SU-DHL-6 (cell line): ENCODE results near the gene ITPKA.

Experiments
- EZH2phosphoT487 ChIP-seq: fragments of 200-600 bp; sonication (generic), shearing (Covaris generic); conservative IDR thresholded peaks from 2 replicates; pipeline ENCODE4 v1.6.1; 2018; ENCODE audit warnings: mild to moderate bottlenecking, antibody characterized with exemption, low read length, moderate library complexity, mixed read lengths
- TF ChIP-seq, protein P1 (sequence below): fragments of 200-600 bp; sonication (generic); IDR thresholded peaks from one replicate; pipeline ENCODE4 v1.5.1; 2017; ENCODE audit warnings: antibody characterized with exemption, mild to moderate bottlenecking, low read length, moderate library complexity; ENCODE audit not compliant: insufficient read depth, poor library complexity, severe bottlenecking

DNA sequence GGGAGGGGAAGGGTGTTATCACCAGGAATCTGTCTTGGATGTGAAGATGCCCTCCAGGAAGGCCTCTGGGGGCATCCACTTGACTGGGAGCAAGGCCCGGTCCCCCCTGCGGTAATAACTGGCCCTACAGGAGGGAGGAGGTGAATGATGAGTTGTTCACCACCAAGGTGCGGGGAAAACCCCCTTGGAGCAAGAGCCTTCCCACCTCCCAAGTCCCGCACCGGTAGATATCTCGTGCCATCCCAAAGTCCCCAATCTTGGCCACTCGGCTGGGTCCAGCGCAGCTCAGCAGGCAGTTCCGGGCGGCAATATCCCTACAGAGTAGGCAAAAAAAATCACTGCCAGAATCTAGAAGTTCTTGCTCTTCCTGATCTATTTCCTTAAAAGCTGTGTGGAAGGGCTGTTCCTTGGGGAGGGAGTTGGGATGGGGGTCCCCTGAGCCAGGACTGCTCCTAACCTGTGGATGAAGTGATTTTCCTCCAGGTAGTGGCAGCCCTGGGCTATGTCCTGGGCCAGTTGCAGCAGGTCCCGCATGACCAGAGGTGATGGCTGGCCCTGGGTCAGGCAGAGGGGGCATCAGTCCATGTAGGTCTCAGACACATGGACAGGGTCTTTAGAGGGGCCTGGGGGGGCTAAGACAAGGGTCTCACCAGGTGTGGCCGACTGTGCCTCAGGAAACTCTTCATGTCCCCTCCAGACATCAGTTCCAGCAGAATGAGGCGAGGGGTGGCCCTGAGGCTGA, 11.2 kb downstream of the ITPKA start:
- TF ChIP-seq, protein P1, sequence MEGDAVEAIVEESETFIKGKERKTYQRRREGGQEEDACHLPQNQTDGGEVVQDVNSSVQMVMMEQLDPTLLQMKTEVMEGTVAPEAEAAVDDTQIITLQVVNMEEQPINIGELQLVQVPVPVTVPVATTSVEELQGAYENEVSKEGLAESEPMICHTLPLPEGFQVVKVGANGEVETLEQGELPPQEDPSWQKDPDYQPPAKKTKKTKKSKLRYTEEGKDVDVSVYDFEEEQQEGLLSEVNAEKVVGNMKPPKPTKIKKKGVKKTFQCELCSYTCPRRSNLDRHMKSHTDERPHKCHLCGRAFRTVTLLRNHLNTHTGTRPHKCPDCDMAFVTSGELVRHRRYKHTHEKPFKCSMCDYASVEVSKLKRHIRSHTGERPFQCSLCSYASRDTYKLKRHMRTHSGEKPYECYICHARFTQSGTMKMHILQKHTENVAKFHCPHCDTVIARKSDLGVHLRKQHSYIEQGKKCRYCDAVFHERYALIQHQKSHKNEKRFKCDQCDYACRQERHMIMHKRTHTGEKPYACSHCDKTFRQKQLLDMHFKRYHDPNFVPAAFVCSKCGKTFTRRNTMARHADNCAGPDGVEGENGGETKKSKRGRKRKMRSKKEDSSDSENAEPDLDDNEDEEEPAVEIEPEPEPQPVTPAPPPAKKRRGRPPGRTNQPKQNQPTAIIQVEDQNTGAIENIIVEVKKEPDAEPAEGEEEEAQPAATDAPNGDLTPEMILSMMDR: no peak
- TF ChIP-seq EZH2phosphoT487: no peak
